GM06990 (cell line): ENCODE data around the gene JSRP1.

ENCODE experiments used
- DNase-seq: peaks from one replicate; pipeline ENCODE4 v3.0.0-alpha.2; 2011; ENCODE audit not compliant: insufficient read length; ENCODE audit errors: extremely low read depth
- H3K27me3 ChIP-seq: replicated peaks from 2 replicates; pipeline ENCODE4 v1.6.0; 2011; ENCODE audit warnings: low read length; ENCODE audit not compliant: control insufficient read depth, insufficient read depth
- H3K36me3 ChIP-seq: 2 replicates; pipeline ENCODE4 v1.5.1; 2011; ENCODE audit warnings: low read length; ENCODE audit not compliant: control insufficient read depth, insufficient read depth
- H3K4me3 ChIP-seq: replicated peaks from 2 replicates; pipeline ENCODE4 v1.5.1; 2011; ENCODE audit warnings: low read depth, mild to moderate bottlenecking, control low read depth, low read length
- TF ChIP-seq, protein P1 (sequence below): IDR thresholded peaks from 2 replicates; pipeline ENCODE4 v1.5.1; 2011; ENCODE audit warnings: low read length, control low read depth, mild to moderate bottlenecking, inconsistent platforms; ENCODE audit not compliant: insufficient read depth, poor library complexity, severe bottlenecking

Gene JSRP1

DNA sequence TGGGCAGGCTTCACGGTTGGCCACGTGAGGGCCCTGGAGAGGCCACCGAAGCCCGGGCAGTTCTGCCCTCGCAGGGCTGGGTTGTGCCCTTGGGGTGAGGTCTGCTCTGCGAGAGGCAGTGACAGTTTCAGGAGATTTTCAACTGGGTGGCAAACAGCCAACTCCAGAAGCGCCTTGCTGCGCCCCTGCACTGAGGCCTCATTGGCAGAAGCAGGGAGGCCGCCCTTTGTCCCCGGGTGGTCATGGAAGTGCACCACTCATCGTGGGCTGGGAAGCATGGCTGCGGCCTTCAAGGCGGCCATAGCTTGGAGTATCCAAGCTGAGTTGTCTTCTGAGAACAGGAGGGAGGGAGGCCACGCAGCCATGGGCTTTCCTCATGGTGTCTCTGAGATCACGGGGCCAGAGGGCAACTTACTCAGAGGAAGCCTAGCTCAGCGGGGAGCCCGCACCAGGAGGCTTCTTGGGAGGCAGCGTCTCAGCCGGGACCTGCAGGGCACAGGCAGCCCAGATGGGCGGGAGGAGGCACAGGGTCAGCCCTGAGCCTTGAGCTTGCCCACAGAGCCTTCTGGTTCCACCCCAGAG lies 34.9 kb downstream of the JSRP1 start:
- Histone ChIP-seq H3K4me3 (no peak overlapping the region), H3K27me3 (no peaks in the 10 kb centered on the region), H3K36me3 (peaks cover 45% of the 10 kb centered on the region)
- no peak for DNase-seq
- TF ChIP-seq, protein P1, sequence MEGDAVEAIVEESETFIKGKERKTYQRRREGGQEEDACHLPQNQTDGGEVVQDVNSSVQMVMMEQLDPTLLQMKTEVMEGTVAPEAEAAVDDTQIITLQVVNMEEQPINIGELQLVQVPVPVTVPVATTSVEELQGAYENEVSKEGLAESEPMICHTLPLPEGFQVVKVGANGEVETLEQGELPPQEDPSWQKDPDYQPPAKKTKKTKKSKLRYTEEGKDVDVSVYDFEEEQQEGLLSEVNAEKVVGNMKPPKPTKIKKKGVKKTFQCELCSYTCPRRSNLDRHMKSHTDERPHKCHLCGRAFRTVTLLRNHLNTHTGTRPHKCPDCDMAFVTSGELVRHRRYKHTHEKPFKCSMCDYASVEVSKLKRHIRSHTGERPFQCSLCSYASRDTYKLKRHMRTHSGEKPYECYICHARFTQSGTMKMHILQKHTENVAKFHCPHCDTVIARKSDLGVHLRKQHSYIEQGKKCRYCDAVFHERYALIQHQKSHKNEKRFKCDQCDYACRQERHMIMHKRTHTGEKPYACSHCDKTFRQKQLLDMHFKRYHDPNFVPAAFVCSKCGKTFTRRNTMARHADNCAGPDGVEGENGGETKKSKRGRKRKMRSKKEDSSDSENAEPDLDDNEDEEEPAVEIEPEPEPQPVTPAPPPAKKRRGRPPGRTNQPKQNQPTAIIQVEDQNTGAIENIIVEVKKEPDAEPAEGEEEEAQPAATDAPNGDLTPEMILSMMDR, result no peak

DNA sequence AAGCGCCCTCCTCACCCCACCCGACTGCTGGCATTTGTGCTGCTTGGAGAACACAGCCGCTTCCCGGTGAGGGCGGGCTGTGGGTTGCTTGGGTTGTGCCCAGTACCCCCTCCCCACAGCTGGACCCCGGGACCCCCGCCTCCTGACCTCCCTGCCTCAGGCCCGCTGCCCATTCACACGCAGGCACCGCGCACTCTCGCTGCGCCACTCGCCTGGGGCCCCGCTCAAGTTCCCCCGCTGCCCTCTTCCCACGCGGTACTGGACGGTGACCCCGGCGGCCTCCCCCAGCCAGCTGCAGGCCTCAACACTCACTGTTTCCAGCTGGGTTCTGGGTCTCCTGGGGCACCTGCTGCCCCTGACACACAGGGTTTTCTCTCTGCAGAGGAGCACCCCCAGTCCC lies 36.5 kb downstream of the JSRP1 start:
- Histone ChIP-seq H3K27me3 (no peaks in the 10 kb centered on the region), H3K36me3 (peaks cover 44% of the 10 kb centered on the region), H3K4me3 (no peak overlapping the region)
- no peak for DNase-seq
- TF ChIP-seq, protein P1, result no peak

DNA sequence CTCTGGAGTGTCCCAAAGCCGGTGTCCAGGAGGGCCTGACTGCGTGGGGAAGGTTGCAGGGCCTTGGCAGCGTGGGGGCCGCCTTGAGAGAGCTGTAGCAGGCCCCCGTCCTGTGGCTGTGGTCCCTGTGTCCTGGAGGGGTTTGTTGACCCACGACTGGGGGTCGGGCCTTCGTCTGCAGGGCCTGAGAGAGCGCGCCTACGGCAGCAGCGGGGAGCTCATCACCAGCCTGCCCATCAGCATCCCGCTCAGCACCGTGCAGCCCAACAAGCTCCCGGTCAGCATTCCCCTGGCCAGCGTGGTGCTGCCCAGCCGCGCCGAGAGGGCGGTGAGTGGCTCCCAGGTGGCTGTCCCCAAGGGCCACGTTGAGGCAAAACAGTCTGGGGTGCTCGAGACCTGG lies 38.6 kb downstream of the JSRP1 start:
- H3K4me3 ChIP-seq, result no peak overlapping the region
- no peaks in the 10 kb centered on the region for H3K27me3 ChIP-seq
- no peak for DNase-seq
- TF ChIP-seq, protein P1, result no peak
- peaks cover 57% of the 10 kb centered on the region for H3K36me3 ChIP-seq

DNA sequence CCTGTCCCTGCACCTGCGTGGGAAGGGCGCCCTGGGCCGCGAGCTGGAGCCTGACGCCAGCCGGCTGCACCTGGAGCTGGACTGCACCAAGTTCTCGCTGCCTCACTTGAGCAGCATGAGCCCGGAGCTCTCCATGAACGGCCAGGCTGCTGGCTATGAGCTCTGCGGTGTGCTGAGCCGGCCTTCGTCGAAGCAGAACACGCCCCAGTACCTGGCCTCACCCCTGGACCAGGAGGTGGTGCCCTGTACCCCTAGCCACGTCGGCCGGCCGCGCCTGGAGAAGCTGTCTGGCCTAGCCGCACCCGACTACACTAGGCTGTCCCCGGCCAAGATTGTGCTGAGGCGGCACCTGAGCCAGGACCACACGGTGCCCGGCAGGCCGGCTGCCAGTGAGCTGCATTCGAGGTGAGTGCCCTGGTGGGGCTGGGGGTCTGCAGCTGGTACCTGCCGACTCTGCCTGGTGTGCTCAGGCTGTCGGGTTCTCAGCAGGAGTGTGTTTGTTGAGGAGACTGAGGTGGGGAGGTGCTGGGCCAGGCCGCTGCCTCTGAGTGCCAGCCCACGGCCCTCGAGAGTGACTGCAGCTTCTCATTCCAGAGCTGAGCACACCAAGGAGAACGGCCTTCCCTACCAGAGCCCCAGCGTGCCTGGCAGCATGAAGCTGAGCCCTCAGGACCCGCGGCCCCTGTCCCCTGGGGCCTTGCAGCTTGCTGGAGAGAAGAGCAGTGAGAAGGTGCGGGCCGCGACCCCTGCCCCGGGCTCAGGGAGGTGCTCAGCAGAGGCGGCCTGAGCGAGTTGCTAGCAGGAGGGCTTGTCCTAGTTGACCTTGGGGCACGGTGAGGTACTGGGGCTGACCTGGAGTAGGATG lies 39.6 kb downstream of the JSRP1 start:
- DNase-seq, result no peak
- Histone ChIP-seq H3K27me3 (no peaks in the 10 kb centered on the region), H3K36me3 (peaks cover 53% of the 10 kb centered on the region), H3K4me3 (no peak overlapping the region)
- TF ChIP-seq, protein P1, result no peak

DNA sequence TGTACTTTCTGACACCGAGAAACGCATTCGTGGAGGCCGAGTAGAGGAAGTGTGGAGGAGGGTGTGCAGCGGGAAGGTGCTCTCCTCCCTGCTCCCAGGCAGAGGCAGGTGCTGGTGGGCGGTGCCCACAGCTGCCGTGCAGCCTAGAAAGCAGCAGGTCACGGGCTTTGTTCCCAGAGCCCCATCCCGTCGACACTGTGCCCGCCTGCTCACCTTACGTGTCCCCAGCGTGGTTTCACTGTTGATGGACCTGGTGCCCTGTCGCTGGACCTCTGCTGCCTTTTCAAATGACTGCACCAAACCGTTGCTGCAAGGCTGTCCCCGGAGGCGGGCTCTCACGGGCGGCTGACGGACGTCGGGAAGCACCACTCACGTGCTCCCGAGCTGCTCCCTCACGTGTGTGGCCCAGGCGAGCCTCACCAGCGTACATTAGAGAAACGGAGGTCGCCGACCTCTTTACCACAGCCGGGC lies 40.9 kb downstream of the JSRP1 start:
- no peaks in the 10 kb centered on the region for H3K27me3 ChIP-seq
- peaks cover 59% of the 10 kb centered on the region for H3K36me3 ChIP-seq
- TF ChIP-seq, protein P1, result no peak
- H3K4me3 ChIP-seq, result no peak overlapping the region
- no peak for DNase-seq
